DND-41 (cell line): ENCODE results near the gene LAMA4.

Experiments used
- EZH2 ChIP-seq: IDR thresholded peaks from 3 replicates; pipeline ENCODE4 v1.6.1; 2012; ENCODE audit warnings: borderline replicate concordance, low read depth, mild to moderate bottlenecking, moderate library complexity, low read length, inconsistent platforms; ENCODE audit not compliant: severe bottlenecking
- TF ChIP-seq, protein P1 (sequence below): IDR thresholded peaks from 2 replicates; pipeline ENCODE4 v1.5.1; 2012; ENCODE audit warnings: borderline replicate concordance, low read length, moderate library complexity, mild to moderate bottlenecking; ENCODE audit not compliant: poor library complexity, severe bottlenecking; ENCODE audit errors: extremely low read depth

DNA sequence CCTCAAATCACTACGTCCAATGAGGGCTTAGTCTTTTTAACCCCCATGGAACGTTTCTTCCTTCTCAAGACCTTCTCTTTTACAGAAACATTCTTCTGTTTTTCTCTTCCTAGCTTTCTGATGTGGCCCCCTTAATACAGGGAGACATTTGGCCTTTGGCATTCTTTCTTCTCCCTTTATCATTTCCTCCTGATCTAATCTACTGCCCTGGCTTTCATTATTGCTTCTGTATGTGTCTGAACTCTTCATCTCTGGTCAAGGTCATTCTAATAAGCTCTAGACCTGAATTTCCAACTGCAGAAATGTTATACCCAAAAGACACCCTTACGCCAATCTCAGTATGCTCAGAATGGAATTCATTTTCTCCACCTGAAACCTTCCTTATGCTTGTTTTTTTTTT, 18.4 kb upstream of the LAMA4 start:
- TF ChIP-seq, protein P1, sequence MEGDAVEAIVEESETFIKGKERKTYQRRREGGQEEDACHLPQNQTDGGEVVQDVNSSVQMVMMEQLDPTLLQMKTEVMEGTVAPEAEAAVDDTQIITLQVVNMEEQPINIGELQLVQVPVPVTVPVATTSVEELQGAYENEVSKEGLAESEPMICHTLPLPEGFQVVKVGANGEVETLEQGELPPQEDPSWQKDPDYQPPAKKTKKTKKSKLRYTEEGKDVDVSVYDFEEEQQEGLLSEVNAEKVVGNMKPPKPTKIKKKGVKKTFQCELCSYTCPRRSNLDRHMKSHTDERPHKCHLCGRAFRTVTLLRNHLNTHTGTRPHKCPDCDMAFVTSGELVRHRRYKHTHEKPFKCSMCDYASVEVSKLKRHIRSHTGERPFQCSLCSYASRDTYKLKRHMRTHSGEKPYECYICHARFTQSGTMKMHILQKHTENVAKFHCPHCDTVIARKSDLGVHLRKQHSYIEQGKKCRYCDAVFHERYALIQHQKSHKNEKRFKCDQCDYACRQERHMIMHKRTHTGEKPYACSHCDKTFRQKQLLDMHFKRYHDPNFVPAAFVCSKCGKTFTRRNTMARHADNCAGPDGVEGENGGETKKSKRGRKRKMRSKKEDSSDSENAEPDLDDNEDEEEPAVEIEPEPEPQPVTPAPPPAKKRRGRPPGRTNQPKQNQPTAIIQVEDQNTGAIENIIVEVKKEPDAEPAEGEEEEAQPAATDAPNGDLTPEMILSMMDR: no peak
- no peak for TF ChIP-seq EZH2
